Osteocyte (in vitro differentiated cells): ENCODE results near the gene S100Z. TPM values are rescaled to one million over a fixed set of nuclear protein-coding genes. Genes with fewer than 3 reads are reported as not detected.

Experiments used
- DNase-seq: peaks from one replicate; pipeline ENCODE4 v3.0.0; 2021; ENCODE audit warnings: mixed read lengths; ENCODE audit not compliant: unreplicated experiment; ENCODE audit errors: extremely low spot score
- H3K27ac Mint-ChIP-seq: one replicate; pipeline ENCODE4 v1.8.0; 2021; ENCODE audit warnings: mild to moderate bottlenecking, mixed read lengths; ENCODE audit not compliant: unreplicated experiment
- H3K27me3 Mint-ChIP-seq: one replicate; pipeline ENCODE4 v1.8.0; 2021; ENCODE audit warnings: mixed read lengths; ENCODE audit not compliant: unreplicated experiment
- H3K36me3 Mint-ChIP-seq: one replicate; pipeline ENCODE4 v1.8.0; 2021; ENCODE audit warnings: mixed read lengths; ENCODE audit not compliant: unreplicated experiment
- H3K4me1 Mint-ChIP-seq: one replicate; pipeline ENCODE4 v1.8.0; 2021; ENCODE audit warnings: mixed read lengths; ENCODE audit not compliant: unreplicated experiment
- H3K4me3 Mint-ChIP-seq: one replicate; pipeline ENCODE4 v1.8.0; 2021; ENCODE audit warnings: mild to moderate bottlenecking, moderate library complexity, mixed read lengths; ENCODE audit not compliant: unreplicated experiment
- H3K9me3 Mint-ChIP-seq: one replicate; pipeline ENCODE4 v1.8.0; 2021; ENCODE audit warnings: mixed read lengths; ENCODE audit not compliant: unreplicated experiment
- CTCF ChIP-seq: fragments of 200-600 bp; sonication (generic); IDR thresholded peaks from 2 replicates; pipeline ENCODE4 v1.5.0; 2021; ENCODE audit warnings: antibody characterized with exemption, mild to moderate bottlenecking, moderate library complexity
- total RNA-seq: library from RNA; stranded (reverse); gene quantifications from 2 replicates; pipeline ENCODE4 v1.2.1, GENCODE V29; 2021

Gene S100Z
- total RNA-seq, 1 donor from 2014 or later = not detected

- Mint-ChIP-seq H3K4me1 (peaks cover 24% of the 10 kb centered on the region), H3K27ac (no peak overlapping the region), H3K4me3 (no peak overlapping the region), H3K9me3 (no peaks in the 10 kb centered on the region), H3K36me3 (no peaks in the 10 kb centered on the region), H3K27me3 (no peaks in the 10 kb centered on the region)
- peak; percentile 20 for TF ChIP-seq CTCF
- DNase-seq = no peak
Observed at GRCh38 chr5:76836181-76836580, 13.6 kb upstream of the S100Z start.

- peaks cover 22% of the 10 kb centered on the region for H3K4me1 Mint-ChIP-seq
- no peak for TF ChIP-seq CTCF
- no peak overlapping the region for H3K4me3 Mint-ChIP-seq
- no peaks in the 10 kb centered on the region for H3K36me3 Mint-ChIP-seq
- DNase-seq = no peak
- H3K9me3 Mint-ChIP-seq = no peaks in the 10 kb centered on the region
- no peak overlapping the region for H3K27ac Mint-ChIP-seq
- no peaks in the 10 kb centered on the region for H3K27me3 Mint-ChIP-seq
Observed at GRCh38 chr5:76836585-76836984, 13.2 kb upstream of the S100Z start.

- Mint-ChIP-seq H3K27ac (peak overlapping the region; percentile 38), H3K4me1 (peaks cover 21% of the 10 kb centered on the region), H3K27me3 (no peaks in the 10 kb centered on the region), H3K9me3 (no peaks in the 10 kb centered on the region), H3K4me3 (no peak overlapping the region), H3K36me3 (no peaks in the 10 kb centered on the region)
- no peak for DNase-seq
- TF ChIP-seq CTCF = no peak
Observed at GRCh38 chr5:76838481-76839261, 11.1 kb upstream of the S100Z start.

- H3K27ac Mint-ChIP-seq = no peak overlapping the region
- H3K27me3 Mint-ChIP-seq = no peaks in the 10 kb centered on the region
- no peak for DNase-seq
- H3K9me3 Mint-ChIP-seq = no peaks in the 10 kb centered on the region
- no peak overlapping the region for H3K4me3 Mint-ChIP-seq
- TF ChIP-seq CTCF = no peak
- peaks cover 21% of the 10 kb centered on the region for H3K4me1 Mint-ChIP-seq
- H3K36me3 Mint-ChIP-seq = no peaks in the 10 kb centered on the region
Observed at GRCh38 chr5:76841361-76841760, 8.5 kb upstream of the S100Z start.

GRCh38 chr5:76845890-76846289, 3.9 kb upstream of the S100Z start:
- H3K27ac Mint-ChIP-seq = no peak overlapping the region
- no peaks in the 10 kb centered on the region for H3K36me3 Mint-ChIP-seq
- no peak for DNase-seq
- H3K9me3 Mint-ChIP-seq = no peaks in the 10 kb centered on the region
- H3K4me3 Mint-ChIP-seq = no peak overlapping the region
- TF ChIP-seq CTCF = no peak
- no peaks in the 10 kb centered on the region for H3K4me1 Mint-ChIP-seq
- H3K27me3 Mint-ChIP-seq = no peaks in the 10 kb centered on the region
